Breast epithelium (tissue), 4 donors: ENCODE measurements around the gene RIPOR2. TPM values are rescaled to one million over a fixed set of nuclear protein-coding genes. Genes with fewer than 3 reads are reported as not detected.

ENCODE experiments used
- DNase-seq, 2 donors: peaks; one replicate each; pipeline ENCODE4 v3.0.0-alpha.2; 2019; ENCODE audit warnings: low spot score in 2 of 2
- H3K27ac ChIP-seq, 2 donors: fragments of 200-600 bp; sonication (generic) in 1 of 2; one replicate each; pipeline ENCODE4 v1.5.1; 2016 to 2019; ENCODE audit warnings: mild to moderate bottlenecking in 1 of 2
- H3K27me3 ChIP-seq, 2 donors: fragments of 200-600 bp; sonication (generic) in 1 of 2; one replicate each; pipeline versions ENCODE4 v1.5.1 to v1.6.0; 2017 to 2019; ENCODE audit warnings: control low read depth in 1 of 2, mild to moderate bottlenecking in 1 of 2
- H3K36me3 ChIP-seq: fragments of 200-600 bp; one replicate; pipeline ENCODE4 v1.5.1; 2019
- H3K4me1 ChIP-seq, 2 donors: fragments of 200-600 bp; sonication (generic); one replicate each; pipeline ENCODE4 v1.5.1; 2016 to 2019; ENCODE audit warnings: control low read depth in 1 of 2
- H3K4me3 ChIP-seq, 3 donors: fragments of 200-600 bp; sonication (generic); 1 replicate in 2 of 3; 2 replicates in 1 of 3; pipeline ENCODE4 v1.5.1; 2016 to 2019; ENCODE audit warnings: mild to moderate bottlenecking in 3 of 3, moderate library complexity in 2 of 3
- H3K9me3 ChIP-seq, 2 donors: fragments of 200-600 bp; sonication (generic) in 1 of 2; one replicate each; pipeline ENCODE4 v1.5.1; 2016 to 2019; ENCODE audit warnings: control low read depth in 1 of 2
- POLR2A ChIP-seq: fragments of 450-650 bp; IDR thresholded peaks from one replicate; pipeline ENCODE4 v1.6.1; 2016; ENCODE audit warnings: antibody characterized with exemption, mild to moderate bottlenecking, moderate library complexity
- POLR2AphosphoS5 ChIP-seq, 3 donors: sonication (generic); formaldehyde crosslinking; IDR thresholded peaks; one replicate each; pipeline ENCODE4 v1.6.1; 2017; ENCODE audit warnings: antibody characterized with exemption in 3 of 3
- intact Hi-C: fragments of 100-400 bp; cut with DNase I; formaldehyde crosslinking; loops from one replicate; pipeline ENCODE4 v1.15.1; 2023; ENCODE audit warnings: low total_unique reads
- total RNA-seq, 3 donors: library from RNA; depleted of rRNA; stranded (reverse); fragments of >200 nt; gene quantifications; one replicate each; pipeline ENCODE4 v1.1.0, GENCODE V29; 2016
- TF ChIP-seq, protein P1 (sequence below), 3 donors: fragments of 450-650 bp; IDR thresholded peaks; one replicate each; pipeline ENCODE4 v1.5.1; 2016 to 2017; ENCODE audit warnings: antibody characterized with exemption in 3 of 3, mild to moderate bottlenecking in 3 of 3, moderate library complexity in 3 of 3

The RIPOR2 gene
- total RNA-seq, 3 donors from 2014 or later, result 13.8 to 70.5 (median 29.2) TPM

DNA sequence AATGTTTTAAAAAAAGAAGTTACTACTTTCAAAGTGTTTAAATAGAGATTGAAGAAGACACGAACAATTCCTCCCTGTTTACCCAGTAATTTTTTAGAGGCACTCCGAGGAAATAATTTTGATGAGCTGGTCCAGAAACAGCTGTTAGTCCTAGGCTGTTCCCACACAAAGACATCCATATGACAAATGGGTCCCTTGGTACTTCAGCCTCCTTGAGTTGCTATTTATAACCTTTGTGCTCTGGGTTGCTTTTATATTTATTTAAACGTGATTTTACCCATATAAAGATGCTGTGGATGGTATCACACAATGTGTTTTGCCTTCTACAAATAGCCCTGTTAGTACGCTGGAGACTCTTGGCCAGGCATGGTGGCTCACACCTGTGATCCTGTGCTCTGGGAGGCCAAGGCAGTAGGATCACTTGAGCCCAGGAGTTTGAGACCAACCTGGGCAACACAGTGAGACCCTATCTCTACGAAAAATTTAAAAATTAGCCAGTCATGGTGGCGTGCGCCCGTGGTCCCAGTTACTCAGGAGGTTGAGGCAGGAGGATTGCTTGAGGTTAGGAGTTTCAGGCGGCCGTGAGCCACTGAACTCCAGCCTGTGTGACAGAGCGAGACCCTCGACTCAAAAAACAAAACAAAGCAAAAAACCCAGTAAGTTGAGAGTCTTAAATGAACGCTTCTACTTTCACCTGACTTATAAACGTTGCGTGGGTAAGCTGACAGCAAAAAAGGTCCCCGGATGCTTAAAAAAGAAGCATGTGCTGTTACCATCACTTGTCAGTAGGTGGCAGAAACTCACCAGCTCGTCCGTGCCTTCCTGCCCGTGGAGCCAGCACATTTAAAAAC is 80.1 kb downstream of the RIPOR2 start:
- H3K27me3 ChIP-seq, result no peaks in the 10 kb centered on the region
- H3K9me3 ChIP-seq, result no peaks in the 10 kb centered on the region
- no peaks in the 10 kb centered on the region for H3K36me3 ChIP-seq
- TF ChIP-seq POLR2AphosphoS5 (IDR thresholded peaks at IDR 0.05) (no peak), POLR2A (no peak)
- TF ChIP-seq, protein P1, sequence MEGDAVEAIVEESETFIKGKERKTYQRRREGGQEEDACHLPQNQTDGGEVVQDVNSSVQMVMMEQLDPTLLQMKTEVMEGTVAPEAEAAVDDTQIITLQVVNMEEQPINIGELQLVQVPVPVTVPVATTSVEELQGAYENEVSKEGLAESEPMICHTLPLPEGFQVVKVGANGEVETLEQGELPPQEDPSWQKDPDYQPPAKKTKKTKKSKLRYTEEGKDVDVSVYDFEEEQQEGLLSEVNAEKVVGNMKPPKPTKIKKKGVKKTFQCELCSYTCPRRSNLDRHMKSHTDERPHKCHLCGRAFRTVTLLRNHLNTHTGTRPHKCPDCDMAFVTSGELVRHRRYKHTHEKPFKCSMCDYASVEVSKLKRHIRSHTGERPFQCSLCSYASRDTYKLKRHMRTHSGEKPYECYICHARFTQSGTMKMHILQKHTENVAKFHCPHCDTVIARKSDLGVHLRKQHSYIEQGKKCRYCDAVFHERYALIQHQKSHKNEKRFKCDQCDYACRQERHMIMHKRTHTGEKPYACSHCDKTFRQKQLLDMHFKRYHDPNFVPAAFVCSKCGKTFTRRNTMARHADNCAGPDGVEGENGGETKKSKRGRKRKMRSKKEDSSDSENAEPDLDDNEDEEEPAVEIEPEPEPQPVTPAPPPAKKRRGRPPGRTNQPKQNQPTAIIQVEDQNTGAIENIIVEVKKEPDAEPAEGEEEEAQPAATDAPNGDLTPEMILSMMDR (IDR thresholded peaks at IDR 0.05), result peak; percentile 80 to 90 (median 90)
- no peak overlapping the region for H3K4me3 ChIP-seq
- no peak for DNase-seq
- no peak overlapping the region for H3K27ac ChIP-seq
- peaks cover 0 to 9% of the 10 kb centered on the region in 2 donors for H3K4me1 ChIP-seq
- intact Hi-C loops, result loop anchor here (10.0 kb wide), 2 partner anchors 159 to 209 kb away; no protein-coding TSS in a partner anchor

DNA sequence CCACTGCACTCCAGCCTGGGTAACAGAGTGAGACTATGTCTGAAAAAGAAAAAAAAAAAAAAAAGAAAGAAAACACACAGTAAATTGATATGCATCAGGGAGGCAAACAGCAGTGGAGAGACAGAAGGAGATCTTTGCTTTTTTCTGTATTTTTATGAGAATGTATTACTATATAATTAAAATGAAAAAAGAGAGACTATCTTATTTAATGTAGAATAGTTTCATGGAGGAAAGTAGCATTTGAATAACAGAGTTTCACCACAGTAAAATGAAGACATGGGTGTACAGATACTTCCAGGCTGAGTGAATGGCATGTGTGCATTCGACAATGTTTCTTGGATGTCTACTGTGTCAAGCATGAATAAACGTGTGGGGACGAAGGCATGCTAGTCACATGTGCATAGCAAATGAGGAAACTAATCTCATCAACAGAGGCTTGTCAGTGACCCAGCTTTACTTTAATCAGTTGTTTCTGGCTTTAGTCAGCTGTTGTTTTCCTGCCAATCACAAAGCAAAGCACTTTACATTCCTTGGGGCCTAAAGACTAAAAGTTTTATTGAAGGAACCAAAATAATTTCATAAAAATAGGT is 81.6 kb downstream of the RIPOR2 start:
- Histone ChIP-seq H3K4me3 (no peak overlapping the region), H3K36me3 (no peaks in the 10 kb centered on the region), H3K27ac (no peak overlapping the region), H3K4me1 (peaks cover 0 to 9% of the 10 kb centered on the region in 2 donors), H3K9me3 (no peaks in the 10 kb centered on the region), H3K27me3 (no peaks in the 10 kb centered on the region)
- DNase-seq, result no peak
- TF ChIP-seq, protein P1 (IDR thresholded peaks at IDR 0.05), result no peak
- TF ChIP-seq POLR2A, result no peak
- TF ChIP-seq POLR2AphosphoS5 (IDR thresholded peaks at IDR 0.05), result no peak
- intact Hi-C loops, result loop anchor here (10.0 kb wide), 2 partner anchors 161 to 211 kb away; no protein-coding TSS in a partner anchor

DNA sequence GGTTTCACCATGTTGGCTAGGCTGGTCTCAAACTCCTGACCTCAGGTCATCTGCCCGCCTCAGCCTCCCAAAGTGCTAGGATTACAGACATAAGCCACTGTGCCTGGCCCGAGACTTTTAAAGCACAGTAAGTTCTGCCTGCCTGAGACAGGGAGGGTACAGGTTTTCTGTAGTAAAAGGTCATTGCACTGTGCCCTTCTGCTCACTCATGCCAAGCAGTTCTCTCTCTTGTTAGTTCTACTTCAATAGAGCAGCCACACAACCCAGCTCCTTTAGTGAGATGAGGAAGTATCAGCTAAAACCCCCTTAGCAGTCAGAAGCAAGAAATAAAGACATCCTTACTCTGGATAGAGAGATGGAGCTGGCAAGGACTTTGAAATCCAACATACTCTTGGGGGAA is 84.7 kb downstream of the RIPOR2 start:
- no peak for DNase-seq
- Histone ChIP-seq H3K4me1 (no peaks in the 10 kb centered on the region), H3K27me3 (no peaks in the 10 kb centered on the region), H3K27ac (no peak overlapping the region), H3K9me3 (no peaks in the 10 kb centered on the region), H3K36me3 (no peaks in the 10 kb centered on the region), H3K4me3 (no peak overlapping the region)
- intact Hi-C loops, result loop anchor here (10.0 kb wide), 2 partner anchors 164 to 214 kb away; no protein-coding TSS in a partner anchor
- TF ChIP-seq, protein P1 (IDR thresholded peaks at IDR 0.05), result no peak
- TF ChIP-seq POLR2A, result no peak
- no peak for TF ChIP-seq POLR2AphosphoS5 (IDR thresholded peaks at IDR 0.05)

DNA sequence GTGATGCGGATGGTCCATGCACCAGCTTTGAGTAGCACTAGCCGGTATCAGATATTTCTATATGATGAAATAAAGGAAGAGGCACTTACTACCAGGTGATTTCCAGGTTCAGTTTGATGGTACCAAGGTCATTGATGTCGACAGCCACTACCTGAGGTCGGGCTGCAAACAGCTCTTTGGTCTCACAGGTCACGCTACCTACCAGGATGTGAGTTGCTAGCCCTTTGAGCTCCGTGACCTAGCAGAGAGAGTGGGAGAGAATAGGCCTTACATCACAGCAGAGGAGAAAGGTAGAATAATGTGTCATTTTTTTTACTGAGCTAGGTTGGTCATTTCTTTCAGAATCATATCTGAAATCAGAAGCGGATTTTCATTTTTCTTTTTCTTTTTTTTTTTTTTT is 86.0 kb downstream of the RIPOR2 start:
- Histone ChIP-seq H3K27me3 (no peaks in the 10 kb centered on the region), H3K27ac (no peak overlapping the region)
- intact Hi-C loops, result loop anchor here (10.0 kb wide), 2 partner anchors 165 to 215 kb away; no protein-coding TSS in a partner anchor

More for the DNA sequence above, 86.0 kb downstream of the RIPOR2 start:
- no peaks in the 10 kb centered on the region for H3K9me3 ChIP-seq
- H3K36me3 ChIP-seq, result no peaks in the 10 kb centered on the region
- H3K4me1 ChIP-seq, result no peaks in the 10 kb centered on the region
- no peak for DNase-seq
- no peak overlapping the region for H3K4me3 ChIP-seq
- TF ChIP-seq POLR2AphosphoS5 (IDR thresholded peaks at IDR 0.05), result no peak
- TF ChIP-seq POLR2A, result no peak
- TF ChIP-seq, protein P1 (IDR thresholded peaks at IDR 0.05), result no peak
